ENCODE measurements around the gene GAMT.

DNA sequence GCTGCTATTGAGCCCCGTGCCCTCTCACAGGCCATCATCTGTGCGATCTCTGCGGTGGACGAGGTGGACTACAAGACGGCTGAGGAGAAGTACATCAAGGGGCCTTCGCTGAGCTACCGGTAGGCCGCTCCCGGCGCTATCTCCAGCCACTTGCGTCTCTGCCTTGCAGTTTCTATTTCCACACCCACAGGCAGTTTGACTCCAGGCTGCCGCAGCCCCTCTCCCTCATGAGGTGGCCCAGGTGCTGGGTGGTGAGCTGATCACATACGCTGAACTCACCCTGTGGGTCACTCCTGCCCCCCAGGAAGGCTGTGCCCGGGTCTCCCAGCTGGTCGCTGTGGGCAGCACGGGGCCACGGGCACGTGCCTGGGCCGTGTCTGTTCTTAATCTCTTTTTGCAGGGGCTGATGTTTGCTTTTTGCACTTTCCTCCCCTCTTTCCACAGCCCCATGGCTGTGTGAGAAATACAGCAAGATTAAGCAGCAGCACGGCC, 28.3 kb downstream of the GAMT start:
- no peak for TF ChIP-seq POLR2A (IDR thresholded peaks at IDR 0.05; ENCODE audit: low read length)
- no peak for TF ChIP-seq GATA1 (IDR thresholded peaks at IDR 0.05; ENCODE audit: low read depth, low read length)

Measured in erythroblast (primary cell).